HepG2 (cell line): ENCODE measurements around the gene CNTD1. TPM values are rescaled to one million over a fixed set of nuclear protein-coding genes. Genes with fewer than 3 reads are reported as not detected.
A peak's percentile ranks its signal among the peaks of the same experiment; 100 is the strongest.

Experiments
- ATAC-seq: fragments of 200-7000 bp; cut with Tn5 transposase; 3 replicates; pipeline ENCODE4 v1.9.1; 2020; ENCODE audit warnings: mild to moderate bottlenecking, moderate library complexity
- BruUV-seq: library from RNA; stranded (reverse); fragments of 400-500 nt; replicated peaks from 2 replicates; lab custom pipeline; 2021; lab: Mats Ljungman, UMichigan
- CTCF ChIA-PET: fragments of 300-600 bp; formaldehyde crosslinking; extraction: SDS; loops from one replicate; lab custom pipeline; 2021; ENCODE audit warnings: low total read pairs, inconsistent platforms, low intra/inter-chr PET ratio; lab: Yijun Ruan, JAX
- POLR2A ChIA-PET: fragments of 350-600 bp; sonication (Branson Sonifier 250); formaldehyde crosslinking; loops from one replicate; lab custom pipeline; 2020; ENCODE audit warnings: antibody characterized with exemption, inconsistent platforms; lab: Yijun Ruan, JAX
- DNase-seq: peaks from one replicate; pipeline ENCODE4 v3.0.0-alpha.2; 2015; ENCODE audit warnings: low spot score
- FAIRE-seq: peaks from 3 replicates; lab custom pipeline; 2011; peaks lifted over from hg19 to GRCh38; lab: Jason Lieb, UNC
- H2AFZ ChIP-seq: one replicate; pipeline ENCODE4 v1.6.1; 2011; ENCODE audit warnings: low read length, inconsistent platforms
- H3K27ac ChIP-seq: fragments of 300-600 bp; 3 replicates; pipeline ENCODE4 v1.8.0; 2011; ENCODE audit warnings: mixed run types, mild to moderate bottlenecking, mixed read lengths, low read length, inconsistent platforms; ENCODE audit not compliant: insufficient read depth; ENCODE audit errors: extremely low read length
- H3K27me3 ChIP-seq, 2 experiments: fragments of 200-600 bp in 1 of 2; 2 replicates in 1 of 2; 3 replicates in 1 of 2; pipeline versions ENCODE4 v1.6.0 to v1.8.0; 2011; ENCODE audit warnings: low read length in 2 of 2, mild to moderate bottlenecking in 2 of 2, moderate library complexity in 2 of 2, inconsistent platforms in 1 of 2; ENCODE audit not compliant: insufficient read depth in 2 of 2, control insufficient read depth in 1 of 2
- H3K36me3 ChIP-seq, 2 experiments: fragments of 200-600 bp in 1 of 2; replicated peaks in 1 of 2; 2 replicates in 1 of 2; 3 replicates in 1 of 2; pipeline versions ENCODE4 v1.5.1 to v1.8.0; 2011; ENCODE audit warnings: low read length in 2 of 2, inconsistent platforms in 1 of 2; ENCODE audit not compliant: insufficient read depth in 2 of 2, control insufficient read depth in 1 of 2
- H3K4me1 ChIP-seq: 2 replicates; pipeline ENCODE4 v1.5.1; 2012; ENCODE audit warnings: low read length, inconsistent platforms; ENCODE audit not compliant: insufficient read depth
- H3K4me2 ChIP-seq: 2 replicates; pipeline ENCODE4 v1.6.0; 2011; ENCODE audit warnings: low read depth, low read length, inconsistent platforms
- H3K4me3 ChIP-seq, 3 experiments: fragments of 200-600 bp in 1 of 3; sonication (generic), shearing (Covaris generic) in 1 of 3; replicated peaks in 1 of 3; 2 replicates each; pipeline ENCODE4 v1.5.1; 2011 to 2016; ENCODE audit warnings: low read length in 3 of 3, inconsistent platforms in 2 of 3, low read depth in 2 of 3, mild to moderate bottlenecking in 2 of 3, control low read depth in 1 of 3, mixed read lengths in 1 of 3; ENCODE audit not compliant: insufficient read depth in 1 of 3
- H3K79me2 ChIP-seq: one replicate; pipeline ENCODE4 v1.6.1; 2011; ENCODE audit warnings: low read length, inconsistent platforms; ENCODE audit not compliant: insufficient read depth
- H3K9ac ChIP-seq: 2 replicates; pipeline ENCODE4 v1.6.0; 2011; ENCODE audit warnings: mild to moderate bottlenecking, low read depth, low read length, inconsistent platforms; ENCODE audit not compliant: insufficient read depth
- H3K9me3 ChIP-seq: 2 replicates; pipeline ENCODE4 v1.5.1; 2012; ENCODE audit warnings: mild to moderate bottlenecking, low read length
- H4K20me1 ChIP-seq: 2 replicates; pipeline ENCODE4 v1.6.0; 2011; ENCODE audit warnings: inconsistent platforms, mild to moderate bottlenecking, low read length, moderate library complexity; ENCODE audit not compliant: insufficient read depth
- ELF1 ChIP-seq: sonication (generic); formaldehyde crosslinking; IDR thresholded peaks from 2 replicates; pipeline ENCODE4 v1.4.0; 2020; ENCODE audit warnings: missing genetic modification reagents
- FOSL2 ChIP-seq: sonication (generic); formaldehyde crosslinking; IDR thresholded peaks from 2 replicates; pipeline ENCODE4 v1.4.0; 2020; ENCODE audit warnings: missing genetic modification reagents
- JUN ChIP-seq: sonication (generic); formaldehyde crosslinking; IDR thresholded peaks from 2 replicates; pipeline ENCODE4 v1.4.0; 2020; ENCODE audit warnings: mild to moderate bottlenecking, missing genetic modification reagents
- LCORL ChIP-seq, 2 experiments: fragments of 450-650 bp in 1 of 2; sonication (generic) in 1 of 2; formaldehyde crosslinking in 1 of 2; IDR thresholded peaks; 2 replicates each; pipeline versions ENCODE4 v1.5.0 to v1.6.1; 2017 to 2020; ENCODE audit warnings: antibody characterized with exemption in 1 of 2, missing genetic modification reagents in 1 of 2
- MTF1 ChIP-seq: sonication (generic); formaldehyde crosslinking; IDR thresholded peaks from 2 replicates; pipeline ENCODE4 v1.5.0; 2020; ENCODE audit warnings: missing genetic modification reagents
- MXI1 ChIP-seq: IDR thresholded peaks from 3 replicates; pipeline ENCODE4 v1.6.1; 2012; ENCODE audit warnings: low read depth, low read length, inconsistent platforms, borderline replicate concordance
- PHF5A ChIP-seq: IDR thresholded peaks from one replicate; pipeline ENCODE4 v1.6.1; 2018; ENCODE audit warnings: low read depth, missing genetic modification reagents; ENCODE audit not compliant: unreplicated experiment
- POGZ ChIP-seq: sonication (generic); formaldehyde crosslinking; IDR thresholded peaks from 2 replicates; pipeline ENCODE4 v1.4.0; 2020; ENCODE audit warnings: mild to moderate bottlenecking, missing genetic modification reagents
- POLR2A ChIP-seq, 2 experiments: IDR thresholded peaks; 2 replicates each; pipeline ENCODE4 v1.6.1; 2011; ENCODE audit warnings: low read depth in 2 of 2, low read length in 2 of 2, mild to moderate bottlenecking in 1 of 2, moderate library complexity in 1 of 2; ENCODE audit not compliant: insufficient read depth in 1 of 2
- SIN3A ChIP-seq: IDR thresholded peaks from 2 replicates; pipeline ENCODE4 v1.6.1; 2011; ENCODE audit warnings: low read depth, mild to moderate bottlenecking, control low read depth, low read length, borderline replicate concordance
- THAP11 ChIP-seq: IDR thresholded peaks from 2 replicates; pipeline ENCODE4 v1.6.1; 2016; ENCODE audit warnings: missing biosample characterization, missing genetic modification reagents
- ZFX ChIP-seq: sonication (generic); formaldehyde crosslinking; IDR thresholded peaks from 2 replicates; pipeline ENCODE4 v1.4.0; 2020; ENCODE audit warnings: mild to moderate bottlenecking, low read depth, missing genetic modification reagents, moderate library complexity
- ZMYM3 ChIP-seq: sonication (generic); formaldehyde crosslinking; IDR thresholded peaks from 2 replicates; pipeline ENCODE4 v1.5.1; 2020; ENCODE audit warnings: mild to moderate bottlenecking, missing genetic modification reagents
- ZNF556 ChIP-seq: sonication (generic); formaldehyde crosslinking; IDR thresholded peaks from 2 replicates; pipeline ENCODE4 v1.4.0; 2020; ENCODE audit warnings: mild to moderate bottlenecking, missing genetic modification reagents, borderline replicate concordance
- ZNF747 ChIP-seq: sonication (generic); formaldehyde crosslinking; IDR thresholded peaks from 2 replicates; pipeline ENCODE4 v1.8.1; 2023; ENCODE audit warnings: missing genetic modification reagents, mild to moderate bottlenecking, borderline replicate concordance
- ZNF83 ChIP-seq: sonication (generic); formaldehyde crosslinking; IDR thresholded peaks from 2 replicates; pipeline ENCODE4 v1.4.0; 2020; ENCODE audit warnings: missing genetic modification reagents, mild to moderate bottlenecking, borderline replicate concordance
- WGBS: methylation state at CpG from one replicate; pipeline ENCODE4 v1.1.6; 2017; ENCODE audit warnings: low lambda C conversion rate; 5-methylcytosine and 5-hydroxymethylcytosine counted together
- in situ Hi-C: cut with HindIII; loops from 2 replicates; pipeline ENCODE4 v1.10.0; 2017; ENCODE audit warnings: low pct_unique_long_range_greater_than_20kb; ENCODE audit not compliant: extremely low pct_ligation_motif_present
- intact Hi-C: fragments of 100-400 bp; cut with micrococcal nuclease; formaldehyde crosslinking; loops from one replicate; pipeline ENCODE4 v1.10.0; 2022; ENCODE audit not compliant: unreplicated experiment
- polyA plus RNA-seq, 8 experiments: library from polyadenylated mRNA; depleted of rRNA in 3 of 8; stranded (reverse) in 7 of 8; unstranded in 1 of 8; fragments of >200 nt; fragmentation: Illumina TruSeq in 4 of 8; extraction: Trizol in 4 of 8; gene quantifications; 2 replicates each; pipeline versions ENCODE4 v1.2.1 to v1.2.3, GENCODE V29; 2011 to 2016; ENCODE audit warnings: low read depth in 4 of 8, missing spikeins in 1 of 8, mixed read lengths in 1 of 8; ENCODE audit not compliant: insufficient read depth in 1 of 8
- total RNA-seq, 5 experiments: library from RNA; depleted of rRNA; stranded (reverse); fragments of >200 nt; fragmentation: Illumina TruSeq; extraction: Trizol; gene quantifications; 2 replicates each; pipeline ENCODE4 v1.2.3, GENCODE V29; 2016; ENCODE audit warnings: low read depth in 1 of 5
- TF ChIP-seq, protein P1 (sequence below): sonication (generic); formaldehyde crosslinking; IDR thresholded peaks from 2 replicates; pipeline ENCODE4 v1.8.1; 2022; ENCODE audit warnings: mild to moderate bottlenecking, missing genetic modification reagents
- TF ChIP-seq, protein P2 (sequence below): sonication (generic); formaldehyde crosslinking; IDR thresholded peaks from 2 replicates; pipeline ENCODE4; 2020; ENCODE audit warnings: missing genetic modification reagents, mild to moderate bottlenecking, borderline replicate concordance

The CNTD1 gene
- total and polyA plus RNA-seq, 2 of the 13 experiments (the other 11 are each of a cell fraction or from before 2014, with no cell fraction given): 0.11 to 0.15 TPM

DNA sequence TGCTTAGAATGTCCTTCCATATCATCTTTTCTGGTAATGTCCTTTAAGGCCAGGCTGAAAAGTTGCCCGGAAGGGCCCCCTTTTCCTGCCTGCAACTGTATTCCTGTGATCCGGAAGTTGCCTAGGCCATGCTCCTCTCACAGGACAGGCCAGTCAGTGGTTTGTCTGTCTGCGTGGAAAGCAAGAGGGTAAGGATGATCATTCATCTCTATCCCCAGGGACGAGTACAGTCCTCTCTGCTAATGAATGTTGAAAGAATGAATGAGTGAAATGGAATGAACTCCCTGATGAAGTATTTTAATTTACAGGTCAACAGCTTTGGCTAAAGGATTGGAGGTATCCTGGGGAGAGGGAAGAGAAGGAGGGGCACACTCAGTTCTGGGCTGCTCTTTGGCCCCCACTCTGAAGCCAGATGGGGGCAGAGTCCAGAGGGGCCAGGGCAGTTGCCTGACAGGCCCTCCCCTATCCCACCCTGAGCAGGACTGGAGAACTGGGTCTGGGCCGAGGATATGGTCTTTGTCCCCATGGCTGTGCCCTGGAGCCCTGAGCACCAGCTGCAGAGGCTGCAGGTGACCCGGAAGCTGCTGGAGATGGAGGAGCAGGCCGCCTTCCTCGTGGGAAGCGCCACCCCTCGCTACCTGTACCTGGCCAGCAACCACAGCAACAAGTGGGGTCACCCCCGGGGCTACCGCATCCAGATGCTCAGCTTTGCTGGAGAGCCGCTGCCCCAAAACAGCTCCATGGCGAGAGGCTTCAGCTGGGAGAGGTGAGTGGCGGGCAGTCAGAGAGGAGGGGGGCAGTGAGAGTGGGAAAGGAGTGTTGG, 55.5 kb downstream of the CNTD1 start (continued):
- TF ChIP-seq POGZ (CRISPR knock-in tag) (peak; percentile 85), MTF1 (CRISPR knock-in tag) (no peak), ZNF83 (CRISPR knock-in tag) (no peak), ZNF556 (CRISPR knock-in tag) (0 out of 2 replicates have a peak, but pooled peaks have one; percentile 17)

DNA sequence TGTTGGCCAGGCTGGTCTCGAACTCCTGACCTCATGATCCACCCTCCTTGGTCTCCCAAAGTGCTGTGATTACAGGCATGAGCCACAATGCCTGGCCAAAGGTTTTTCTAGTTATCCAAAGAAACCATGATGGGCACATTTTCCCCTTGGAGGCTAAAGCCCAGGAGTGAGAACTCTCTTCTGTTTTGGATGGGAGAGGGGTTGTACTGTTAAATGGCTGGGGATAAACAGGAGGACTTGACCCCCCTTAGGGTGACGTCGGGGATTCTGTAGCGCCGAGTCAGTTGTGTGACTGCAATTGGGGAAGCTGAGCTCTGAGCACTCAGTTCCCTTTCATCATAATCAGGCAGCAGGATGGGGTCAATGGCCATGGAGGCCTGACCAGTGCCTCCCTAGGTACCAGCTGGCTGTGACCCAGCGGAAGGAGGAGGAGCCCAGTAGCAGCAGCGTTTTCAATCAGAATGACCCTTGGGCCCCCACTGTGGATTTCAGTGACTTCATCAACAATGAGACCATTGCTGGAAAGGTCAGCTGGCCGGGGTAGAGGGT, 56.5 kb downstream of the CNTD1 start:
- Histone ChIP-seq H4K20me1 (no peaks in the 10 kb centered on the region), H3K9ac (peak overlapping the region; percentile 58), H3K9me3 (no peaks in the 10 kb centered on the region), H3K36me3 (no peaks in the 10 kb centered on the region; a peak in 1 of 5 replicates), H3K27me3 (no peaks in the 10 kb centered on the region), H3K4me1 (peaks cover 68% of the 10 kb centered on the region), H3K27ac (peak overlapping the region; percentile 77), H3K4me2 (peak overlapping the region; percentile 80), H3K4me3 (peak overlapping the region; percentile 20 to 71 (median 27)), H2AFZ (no peak overlapping the region), H3K79me2 (peaks cover 10% of the 10 kb centered on the region)
- peak; percentile 65 for DNase-seq
- intact Hi-C loops: no loop called here
- ChIA-PET POLR2A (interaction anchor here (0.9 to 4.1 kb wide), 9 partner anchors 9 to 143 kb away, joined by 3 to 36 read pairs (median 8); partner anchors contain the start of genes AOC2, PSME3 and RPL27), CTCF (interaction anchor here (1.0 kb wide), 1 partner anchor 82 kb away, joined by 3 read pairs; no protein-coding TSS in a partner anchor)
- peak; percentile 80 for FAIRE-seq
- in situ Hi-C loops: no loop called here
- peak; percentile 60 for ATAC-seq
- WGBS: 18% methylated on average over 8 of the region's 8 CpGs
- BruUV-seq: no TSS peak
- TF ChIP-seq POLR2A (IDR thresholded peaks at IDR 0.05; ENCODE audit: insufficient read depth in 1 of 2, low read depth in 2 of 2, low read length in 2 of 2) (peak in 1 of 2 experiments; percentile 39; a peak in 1 of 4 replicates), MXI1 (peak; percentile 30; the same call in 1 of the 3 replicates), FOSL2 (CRISPR knock-in tag) (peak; percentile 48), JUN (CRISPR knock-in tag) (peak; percentile 68; the same call in 1 of the 2 replicates), ZNF747 (CRISPR knock-in tag) (0 out of 2 replicates have a peak, but pooled peaks have one; percentile 62), ZMYM3 (CRISPR knock-in tag) (0 out of 2 replicates have a peak, but pooled peaks have one; percentile 9), PHF5A (CRISPR knock-in tag) (peak; percentile 18), THAP11 (CRISPR knock-in tag) (0 out of 2 replicates have a peak, but pooled peaks have one; percentile 20), SIN3A (peak; percentile 81; the same call in 1 of the 2 replicates), ZFX (CRISPR knock-in tag) (peak; percentile 67), ELF1 (peak; percentile 33; the same call in 1 of the 2 replicates), LCORL (IDR thresholded peaks at IDR 0.05) (no peak), LCORL (CRISPR knock-in tag; IDR thresholded peaks at IDR 0.05) (peak; percentile 63; the same call in 1 of the 2 replicates)
- TF ChIP-seq, protein P1, sequence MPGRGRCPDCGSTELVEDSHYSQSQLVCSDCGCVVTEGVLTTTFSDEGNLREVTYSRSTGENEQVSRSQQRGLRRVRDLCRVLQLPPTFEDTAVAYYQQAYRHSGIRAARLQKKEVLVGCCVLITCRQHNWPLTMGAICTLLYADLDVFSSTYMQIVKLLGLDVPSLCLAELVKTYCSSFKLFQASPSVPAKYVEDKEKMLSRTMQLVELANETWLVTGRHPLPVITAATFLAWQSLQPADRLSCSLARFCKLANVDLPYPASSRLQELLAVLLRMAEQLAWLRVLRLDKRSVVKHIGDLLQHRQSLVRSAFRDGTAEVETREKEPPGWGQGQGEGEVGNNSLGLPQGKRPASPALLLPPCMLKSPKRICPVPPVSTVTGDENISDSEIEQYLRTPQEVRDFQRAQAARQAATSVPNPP (CRISPR knock-in tag): no peak
- TF ChIP-seq, protein P2, sequence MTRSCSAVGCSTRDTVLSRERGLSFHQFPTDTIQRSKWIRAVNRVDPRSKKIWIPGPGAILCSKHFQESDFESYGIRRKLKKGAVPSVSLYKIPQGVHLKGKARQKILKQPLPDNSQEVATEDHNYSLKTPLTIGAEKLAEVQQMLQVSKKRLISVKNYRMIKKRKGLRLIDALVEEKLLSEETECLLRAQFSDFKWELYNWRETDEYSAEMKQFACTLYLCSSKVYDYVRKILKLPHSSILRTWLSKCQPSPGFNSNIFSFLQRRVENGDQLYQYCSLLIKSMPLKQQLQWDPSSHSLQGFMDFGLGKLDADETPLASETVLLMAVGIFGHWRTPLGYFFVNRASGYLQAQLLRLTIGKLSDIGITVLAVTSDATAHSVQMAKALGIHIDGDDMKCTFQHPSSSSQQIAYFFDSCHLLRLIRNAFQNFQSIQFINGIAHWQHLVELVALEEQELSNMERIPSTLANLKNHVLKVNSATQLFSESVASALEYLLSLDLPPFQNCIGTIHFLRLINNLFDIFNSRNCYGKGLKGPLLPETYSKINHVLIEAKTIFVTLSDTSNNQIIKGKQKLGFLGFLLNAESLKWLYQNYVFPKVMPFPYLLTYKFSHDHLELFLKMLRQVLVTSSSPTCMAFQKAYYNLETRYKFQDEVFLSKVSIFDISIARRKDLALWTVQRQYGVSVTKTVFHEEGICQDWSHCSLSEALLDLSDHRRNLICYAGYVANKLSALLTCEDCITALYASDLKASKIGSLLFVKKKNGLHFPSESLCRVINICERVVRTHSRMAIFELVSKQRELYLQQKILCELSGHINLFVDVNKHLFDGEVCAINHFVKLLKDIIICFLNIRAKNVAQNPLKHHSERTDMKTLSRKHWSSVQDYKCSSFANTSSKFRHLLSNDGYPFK (CRISPR knock-in tag): peak; percentile 59; the same call in 1 of the 2 replicates
